COLO829 (cell line): ENCODE measurements around the gene MYH15.

ENCODE experiments used
- DNase-seq: peaks from one replicate; pipeline ENCODE4 v3.0.0; 2012; ENCODE audit warnings: low spot score

Gene MYH15

GRCh38 chr3:108510496-108510895, at the start of gene MYH15:
TSS of gene MYH15 (minus strand) at chr3:108510596. CDS start at chr3:108510530, 66 bp downstream.
- no peak for DNase-seq

DNA sequence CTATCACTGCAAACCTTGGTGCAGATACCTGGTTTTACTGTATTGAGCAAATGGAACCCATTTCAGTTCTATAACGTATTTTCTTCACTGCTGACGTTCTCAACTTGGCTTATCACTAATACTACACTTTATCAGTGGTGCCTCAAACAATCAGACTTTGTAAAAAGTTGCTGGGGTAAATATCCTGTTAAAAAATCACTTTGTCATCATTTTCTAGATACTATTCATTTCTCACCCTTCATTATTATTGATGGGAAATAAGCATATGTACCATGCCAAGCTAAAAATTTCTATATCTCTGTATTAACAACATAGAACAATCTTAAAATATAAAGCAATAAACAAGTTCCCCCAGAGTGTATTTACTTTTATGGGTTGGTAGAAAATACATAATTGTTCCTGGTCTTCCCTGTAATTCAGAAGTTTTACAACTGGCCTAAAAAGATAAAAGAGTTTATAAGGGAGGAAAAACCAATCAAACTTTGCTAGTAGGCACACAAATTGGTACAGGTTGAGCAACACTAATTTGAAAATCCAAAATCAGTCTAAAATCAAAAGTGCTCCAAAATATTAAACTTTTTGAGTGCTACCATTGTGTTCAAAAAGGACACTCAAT, 45.7 kb upstream of the MYH15 start:
- no peak for DNase-seq

- no peak for DNase-seq
These were observed 44.6 kb upstream of the MYH15 start for GRCh38 chr3:108554913-108555571.

DNA sequence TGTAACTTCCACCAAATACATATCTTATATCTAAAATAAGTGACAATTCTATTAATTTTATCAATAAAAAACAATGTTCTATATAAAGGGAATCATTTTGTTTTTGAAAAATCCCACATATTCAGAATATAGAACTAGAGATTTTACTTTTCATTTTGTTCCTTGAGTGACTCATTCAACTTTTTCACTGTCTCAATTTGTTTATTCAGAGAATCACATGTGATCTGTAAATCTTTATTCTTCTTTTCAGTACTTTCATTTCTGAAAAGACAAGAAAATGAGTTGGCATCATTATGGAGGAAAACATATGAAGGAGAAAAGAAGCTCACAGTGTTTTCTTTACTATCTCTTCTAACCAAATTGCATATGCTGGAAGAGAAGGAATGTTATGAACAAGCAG, 43.8 kb upstream of the MYH15 start:
- DNase-seq, result no peak

DNA sequence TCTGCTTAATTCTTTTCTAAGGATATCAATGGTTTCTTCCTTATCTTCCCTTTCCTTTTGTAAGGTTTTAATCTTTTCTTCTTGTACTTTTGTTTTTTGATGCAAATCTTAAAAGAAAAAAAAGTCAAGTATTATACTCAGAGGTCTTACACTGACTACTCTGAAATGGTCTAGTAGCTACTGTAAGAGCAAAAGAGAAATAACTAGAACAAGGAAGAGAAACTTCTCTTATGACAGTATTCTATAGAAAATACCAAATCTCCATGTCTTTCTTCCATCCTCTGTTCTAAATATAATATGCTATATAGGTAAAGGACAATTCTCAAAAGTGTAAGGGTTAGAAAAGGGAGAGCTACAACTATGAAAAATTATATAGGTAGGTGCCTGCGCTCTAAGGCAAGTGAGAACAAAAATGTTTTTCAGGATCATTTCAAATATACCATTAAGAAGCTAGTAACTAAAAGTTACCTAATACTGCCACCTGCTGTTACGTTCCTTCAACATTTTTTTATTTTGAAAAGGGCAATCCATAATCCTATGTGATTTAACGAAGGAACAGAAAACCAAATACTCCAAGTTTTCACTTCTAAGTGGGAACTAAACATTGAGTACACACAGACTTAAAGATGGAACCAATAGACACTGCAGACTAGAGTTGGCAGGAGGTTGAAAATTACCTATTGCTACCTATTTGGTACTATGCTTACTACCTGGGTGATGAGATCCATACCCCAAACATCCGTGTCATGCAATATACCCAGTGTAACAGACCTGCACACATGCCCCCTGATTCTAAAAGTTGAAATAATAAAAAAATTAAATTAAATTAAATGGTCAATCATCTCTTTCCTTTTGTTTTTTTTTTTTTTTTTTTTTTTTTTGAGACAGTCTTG, 42.1 kb upstream of the MYH15 start:
- peak; percentile 57 for DNase-seq

- DNase-seq, result no peak
These were observed 38.5 kb upstream of the MYH15 start for GRCh38 chr3:108548886-108549285.

- no peak for DNase-seq
These were observed 37.9 kb upstream of the MYH15 start for GRCh38 chr3:108548304-108548703.

GRCh38 chr3:108546692-108547091, 36.3 kb upstream of the MYH15 start:
- no peak for DNase-seq

GRCh38 chr3:108546247-108546646, 35.9 kb upstream of the MYH15 start:
- DNase-seq, result no peak

GRCh38 chr3:108538083-108538482, 27.7 kb upstream of the MYH15 start:
- DNase-seq, result no peak

DNA sequence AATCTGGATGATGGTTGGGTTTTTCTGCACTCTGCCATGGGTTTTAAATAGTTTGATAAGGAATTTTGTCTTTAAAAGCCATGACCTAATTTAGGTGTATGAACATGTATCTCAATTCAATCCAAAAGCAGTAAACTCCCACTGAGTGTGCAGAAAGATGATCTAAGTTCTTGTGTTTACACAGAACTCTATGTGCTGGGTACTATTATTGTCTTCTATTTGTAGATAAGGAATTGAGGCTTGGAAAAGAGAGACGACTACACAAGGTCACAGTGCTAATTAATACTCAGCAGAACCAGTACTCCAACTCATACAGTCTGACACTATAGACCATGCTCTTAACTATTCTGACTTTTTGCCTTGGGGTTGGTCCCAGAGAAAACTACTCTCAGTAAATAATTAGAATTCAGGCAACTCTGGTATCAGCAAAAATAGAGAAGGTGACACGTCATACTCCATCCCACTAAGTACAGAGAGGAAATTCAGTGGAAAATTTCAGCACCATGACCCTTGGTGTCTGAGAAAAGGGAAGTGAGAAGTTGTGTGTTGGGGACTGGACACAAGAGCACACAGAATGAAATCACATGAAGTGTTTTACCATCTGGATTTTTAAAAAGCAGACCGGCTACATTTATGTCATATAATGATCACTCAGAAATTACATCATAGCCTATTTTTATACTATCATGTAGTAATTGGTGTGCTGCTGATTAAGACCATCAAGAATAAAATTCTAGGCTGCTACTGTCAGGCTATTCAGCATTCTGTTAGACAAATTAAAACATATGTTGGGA, 18.3 kb upstream of the MYH15 start:
- no peak for DNase-seq

- no peak for DNase-seq
These were observed 17.4 kb upstream of the MYH15 start for GRCh38 chr3:108527817-108528216.

DNA sequence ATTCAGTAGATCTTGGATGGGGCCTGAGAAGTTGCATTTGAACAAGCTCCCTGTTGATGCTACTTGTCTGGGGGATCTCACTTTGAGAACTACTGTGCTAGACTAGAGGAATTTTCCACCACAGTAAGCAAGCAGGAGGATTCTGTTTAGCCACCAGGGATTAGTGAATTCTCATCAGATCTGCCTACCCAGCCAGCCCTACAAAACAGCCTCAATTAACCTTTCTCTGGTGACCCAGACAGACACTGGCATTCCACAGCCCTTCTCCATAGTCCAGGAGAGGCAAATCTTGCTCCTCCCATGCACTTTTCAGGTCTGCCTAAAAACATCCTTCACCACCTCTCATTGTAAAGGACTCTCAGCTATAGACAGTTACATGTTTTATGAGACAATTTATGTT, 16.7 kb upstream of the MYH15 start:
- no peak for DNase-seq

DNA sequence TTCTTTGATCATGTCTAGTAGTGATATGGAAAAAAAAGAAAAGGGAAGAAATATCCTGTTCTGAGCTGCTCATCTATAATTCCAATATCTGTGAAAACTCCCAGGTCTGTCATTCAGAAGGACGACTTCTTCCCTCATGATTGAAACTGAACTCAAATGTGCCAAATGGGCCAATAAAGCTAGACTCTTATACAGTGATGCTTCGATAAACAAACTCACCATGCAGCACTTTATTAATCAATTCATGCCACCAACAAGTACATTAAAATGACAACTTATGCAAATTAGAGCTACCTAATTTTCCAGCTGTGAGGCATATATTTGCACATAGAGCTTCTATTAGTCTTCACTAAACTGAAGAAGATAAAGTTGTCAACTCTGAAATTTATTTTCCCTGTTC, 15.6 kb upstream of the MYH15 start:
- DNase-seq, result no peak

DNA sequence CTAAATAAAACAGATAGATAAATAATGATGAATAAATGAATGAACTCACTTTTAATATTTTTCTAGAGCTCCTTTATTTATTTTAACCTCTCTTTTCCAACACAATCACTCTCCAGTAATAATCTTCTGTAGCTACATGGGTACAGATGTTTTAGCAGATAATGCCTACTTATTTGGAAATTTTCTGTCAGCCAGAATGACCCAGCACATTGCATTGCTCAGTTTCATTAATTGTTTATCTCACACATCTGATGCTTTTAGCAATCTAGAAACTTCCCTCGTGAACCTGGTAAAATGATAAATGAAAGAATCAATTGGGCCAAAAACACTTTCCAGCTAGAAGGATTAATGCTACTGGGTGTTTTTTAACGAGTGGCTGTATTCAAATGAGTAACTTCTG, 14.9 kb upstream of the MYH15 start:
- no peak for DNase-seq

- DNase-seq, result no peak
These were observed 14.1 kb upstream of the MYH15 start for GRCh38 chr3:108524537-108524936.

- DNase-seq, result no peak
These were observed 8.5 kb upstream of the MYH15 start for GRCh38 chr3:108518895-108519294.

DNA sequence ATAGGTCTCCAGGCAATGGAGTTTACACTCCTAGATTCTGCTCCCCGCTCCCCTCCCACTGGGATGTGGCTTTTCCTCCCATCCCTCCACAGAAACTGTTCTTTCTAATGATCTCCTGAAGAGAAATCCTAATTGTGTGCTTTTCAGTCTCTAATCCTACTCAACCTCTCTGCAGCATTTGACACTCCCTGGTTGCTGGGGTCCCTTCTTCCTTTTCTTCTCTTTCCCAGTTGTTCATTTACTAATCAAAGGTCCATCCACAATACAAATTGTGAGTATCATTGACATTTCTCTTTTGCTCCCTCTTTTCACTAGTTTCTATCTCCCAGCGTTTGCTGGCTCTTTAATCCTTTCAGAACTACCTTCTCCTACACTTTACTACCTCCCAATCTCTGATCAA, 6.5 kb upstream of the MYH15 start:
- no peak for DNase-seq

GRCh38 chr3:108513961-108514360, 3.6 kb upstream of the MYH15 start:
- peak; percentile 21 for DNase-seq

DNA sequence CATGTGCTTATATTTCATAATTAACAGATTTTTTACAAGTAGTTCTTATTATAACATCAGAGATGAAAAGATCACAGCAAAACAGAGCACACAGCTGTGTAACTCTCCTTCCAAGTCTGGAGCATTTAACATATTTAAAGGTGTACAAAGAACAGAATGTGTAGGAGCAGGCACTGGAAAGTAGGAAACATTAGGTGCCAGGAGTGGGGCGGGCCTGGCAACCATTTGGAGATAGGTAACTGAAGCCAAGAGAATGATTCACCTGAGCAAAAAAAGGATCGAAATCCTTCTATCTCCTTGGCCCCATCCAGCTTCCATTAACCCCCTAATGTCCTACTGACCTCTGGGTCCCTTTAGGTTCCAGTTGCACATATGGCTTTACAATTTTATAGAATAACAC, 2.3 kb upstream of the MYH15 start:
- no peak for DNase-seq

DNA sequence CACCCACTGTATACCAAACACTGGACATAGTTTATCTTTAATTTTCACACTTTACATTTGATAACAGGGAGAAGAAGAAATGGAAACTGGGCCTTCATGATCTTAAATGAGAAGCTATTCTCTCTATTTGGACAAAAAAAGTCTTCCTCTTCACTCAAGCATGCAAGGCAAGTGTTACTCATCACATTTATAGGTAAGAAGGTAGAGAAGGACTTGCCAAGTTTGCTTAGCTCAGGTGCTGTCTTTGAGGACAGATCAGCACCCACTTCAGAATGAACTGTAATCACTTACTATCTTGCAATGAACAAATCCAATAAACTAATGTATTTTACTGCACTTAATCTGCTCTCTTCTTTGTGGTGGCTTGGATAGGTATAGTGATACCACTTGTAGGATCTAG, 1.1 kb upstream of the MYH15 start:
- no peak for DNase-seq

DNA sequence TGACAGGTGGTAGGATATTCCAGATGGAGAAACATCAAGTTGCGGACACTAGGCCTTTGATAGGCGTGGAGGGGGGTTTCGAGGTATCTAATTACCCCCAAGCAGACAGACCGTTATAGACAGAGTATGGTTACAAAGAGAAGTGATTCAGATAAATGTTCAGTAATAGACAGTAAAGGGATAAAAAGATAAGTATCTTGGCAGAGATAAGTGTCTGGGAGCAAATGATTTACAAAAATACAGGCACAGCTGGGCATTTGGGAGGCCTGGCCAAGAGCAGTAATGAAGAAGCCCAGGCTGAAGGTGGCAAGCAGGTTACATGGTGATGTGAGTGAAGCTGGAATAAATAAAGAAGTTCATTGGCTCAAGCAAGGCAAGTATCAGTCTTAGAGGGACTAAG, 659 bp upstream of the MYH15 start:
- DNase-seq, result no peak
